Measurements from ENCODE around the gene KLHL29. TPM values are rescaled to one million over a fixed set of nuclear protein-coding genes. Genes with fewer than 3 reads are reported as not detected.

KLHL29 gene
- total RNA-seq, 1 donor: 1.0 TPM

- Histone ChIP-seq H3K4me3 (ENCODE audit: low read length) (no peak overlapping the region), H3K4me1 (ENCODE audit: insufficient read depth, low read length) (no peaks in the 10 kb centered on the region), H3K27me3 (ENCODE audit: insufficient read depth, low read length) (no peaks in the 10 kb centered on the region)
Observed at GRCh38 chr2:23595021-23595420, 210.0 kb downstream of the KLHL29 start.

GRCh38 chr2:23595601-23596251, 210.7 kb downstream of the KLHL29 start:
- Histone ChIP-seq H3K4me3 (ENCODE audit: low read length) (no peak overlapping the region), H3K4me1 (ENCODE audit: insufficient read depth, low read length) (no peaks in the 10 kb centered on the region), H3K27me3 (ENCODE audit: insufficient read depth, low read length) (no peaks in the 10 kb centered on the region), H3K9me3 (ENCODE audit: low read depth, low read length) (no peaks in the 10 kb centered on the region)

More at GRCh38 chr2:23595021-23595420, 210.0 kb downstream of the KLHL29 start:
- no peaks in the 10 kb centered on the region for H3K9me3 ChIP-seq (ENCODE audit: low read depth, low read length)

- Histone ChIP-seq H3K9me3 (ENCODE audit: low read depth, low read length) (no peaks in the 10 kb centered on the region), H3K27me3 (ENCODE audit: insufficient read depth, low read length) (no peaks in the 10 kb centered on the region), H3K4me3 (ENCODE audit: low read length) (no peak overlapping the region), H3K4me1 (ENCODE audit: insufficient read depth, low read length) (no peaks in the 10 kb centered on the region)
Observed at GRCh38 chr2:23596316-23596885, 211.4 kb downstream of the KLHL29 start.

- Histone ChIP-seq H3K4me1 (ENCODE audit: insufficient read depth, low read length) (no peaks in the 10 kb centered on the region), H3K27me3 (ENCODE audit: insufficient read depth, low read length) (no peaks in the 10 kb centered on the region), H3K4me3 (ENCODE audit: low read length) (no peak overlapping the region), H3K9me3 (ENCODE audit: low read depth, low read length) (no peaks in the 10 kb centered on the region)
Observed at GRCh38 chr2:23597687-23598086, 212.7 kb downstream of the KLHL29 start.

GRCh38 chr2:23599006-23599405, 214.0 kb downstream of the KLHL29 start:
- H3K4me1 ChIP-seq (ENCODE audit: insufficient read depth, low read length): no peaks in the 10 kb centered on the region

GRCh38 chr2:23599667-23600066, 214.7 kb downstream of the KLHL29 start:
- Histone ChIP-seq H3K4me1 (ENCODE audit: insufficient read depth, low read length) (no peaks in the 10 kb centered on the region), H3K9me3 (ENCODE audit: low read depth, low read length) (no peaks in the 10 kb centered on the region), H3K4me3 (ENCODE audit: low read length) (no peak overlapping the region), H3K27me3 (ENCODE audit: insufficient read depth, low read length) (no peaks in the 10 kb centered on the region)

More at GRCh38 chr2:23599006-23599405, 214.0 kb downstream of the KLHL29 start:
- no peaks in the 10 kb centered on the region for H3K27me3 ChIP-seq (ENCODE audit: insufficient read depth, low read length)
- no peak overlapping the region for H3K4me3 ChIP-seq (ENCODE audit: low read length)
- no peaks in the 10 kb centered on the region for H3K9me3 ChIP-seq (ENCODE audit: low read depth, low read length)

GRCh38 chr2:23600346-23600745, 215.4 kb downstream of the KLHL29 start:
- Histone ChIP-seq H3K27me3 (ENCODE audit: insufficient read depth, low read length) (no peaks in the 10 kb centered on the region), H3K4me3 (ENCODE audit: low read length) (no peak overlapping the region), H3K4me1 (ENCODE audit: insufficient read depth, low read length) (no peaks in the 10 kb centered on the region), H3K9me3 (ENCODE audit: low read depth, low read length) (no peaks in the 10 kb centered on the region)

- H3K9me3 ChIP-seq (ENCODE audit: low read depth, low read length): no peaks in the 10 kb centered on the region
- H3K27me3 ChIP-seq (ENCODE audit: insufficient read depth, low read length): no peaks in the 10 kb centered on the region
- no peak overlapping the region for H3K4me3 ChIP-seq (ENCODE audit: low read length)
- no peaks in the 10 kb centered on the region for H3K4me1 ChIP-seq (ENCODE audit: insufficient read depth, low read length)
Observed at GRCh38 chr2:23601301-23601965, 216.5 kb downstream of the KLHL29 start.

GRCh38 chr2:23602116-23602515, 217.1 kb downstream of the KLHL29 start:
- Histone ChIP-seq H3K27me3 (ENCODE audit: insufficient read depth, low read length) (no peaks in the 10 kb centered on the region), H3K4me3 (ENCODE audit: low read length) (no peak overlapping the region), H3K9me3 (ENCODE audit: low read depth, low read length) (no peaks in the 10 kb centered on the region), H3K4me1 (ENCODE audit: insufficient read depth, low read length) (no peaks in the 10 kb centered on the region)

- H3K4me3 ChIP-seq (ENCODE audit: low read length): no peak overlapping the region
- H3K9me3 ChIP-seq (ENCODE audit: low read depth, low read length): no peaks in the 10 kb centered on the region
- H3K27me3 ChIP-seq (ENCODE audit: insufficient read depth, low read length): no peaks in the 10 kb centered on the region
- no peaks in the 10 kb centered on the region for H3K4me1 ChIP-seq (ENCODE audit: insufficient read depth, low read length)
Observed at GRCh38 chr2:23603156-23603555, 218.2 kb downstream of the KLHL29 start.

- Histone ChIP-seq H3K9me3 (ENCODE audit: low read depth, low read length) (no peaks in the 10 kb centered on the region), H3K4me1 (ENCODE audit: insufficient read depth, low read length) (no peaks in the 10 kb centered on the region), H3K27me3 (ENCODE audit: insufficient read depth, low read length) (no peaks in the 10 kb centered on the region), H3K4me3 (ENCODE audit: low read length) (no peak overlapping the region)
Observed at GRCh38 chr2:23603581-23603980, 218.6 kb downstream of the KLHL29 start.

GRCh38 chr2:23604731-23605130, 219.8 kb downstream of the KLHL29 start:
- Histone ChIP-seq H3K27me3 (ENCODE audit: insufficient read depth, low read length) (no peaks in the 10 kb centered on the region), H3K4me1 (ENCODE audit: insufficient read depth, low read length) (no peaks in the 10 kb centered on the region), H3K4me3 (ENCODE audit: low read length) (no peak overlapping the region), H3K9me3 (ENCODE audit: low read depth, low read length) (no peaks in the 10 kb centered on the region)

- no peak overlapping the region for H3K4me3 ChIP-seq (ENCODE audit: low read length)
- H3K4me1 ChIP-seq (ENCODE audit: insufficient read depth, low read length): no peaks in the 10 kb centered on the region
- H3K27me3 ChIP-seq (ENCODE audit: insufficient read depth, low read length): no peaks in the 10 kb centered on the region
- no peaks in the 10 kb centered on the region for H3K9me3 ChIP-seq (ENCODE audit: low read depth, low read length)
Observed at GRCh38 chr2:23605236-23605635, 220.3 kb downstream of the KLHL29 start.

GRCh38 chr2:23606196-23606595, 221.2 kb downstream of the KLHL29 start:
- no peaks in the 10 kb centered on the region for H3K27me3 ChIP-seq (ENCODE audit: insufficient read depth, low read length)
- no peaks in the 10 kb centered on the region for H3K9me3 ChIP-seq (ENCODE audit: low read depth, low read length)
- no peaks in the 10 kb centered on the region for H3K4me1 ChIP-seq (ENCODE audit: insufficient read depth, low read length)
- H3K4me3 ChIP-seq (ENCODE audit: low read length): no peak overlapping the region

- no peaks in the 10 kb centered on the region for H3K9me3 ChIP-seq (ENCODE audit: low read depth, low read length)
- no peaks in the 10 kb centered on the region for H3K27me3 ChIP-seq (ENCODE audit: insufficient read depth, low read length)
- H3K4me1 ChIP-seq (ENCODE audit: insufficient read depth, low read length): no peaks in the 10 kb centered on the region
- H3K4me3 ChIP-seq (ENCODE audit: low read length): no peak overlapping the region
Observed at GRCh38 chr2:23606968-23607367, 222.0 kb downstream of the KLHL29 start.

- H3K27me3 ChIP-seq (ENCODE audit: insufficient read depth, low read length): no peaks in the 10 kb centered on the region
- H3K9me3 ChIP-seq (ENCODE audit: low read depth, low read length): no peaks in the 10 kb centered on the region
- no peaks in the 10 kb centered on the region for H3K4me1 ChIP-seq (ENCODE audit: insufficient read depth, low read length)
- no peak overlapping the region for H3K4me3 ChIP-seq (ENCODE audit: low read length)
Observed at GRCh38 chr2:23607925-23608324, 222.9 kb downstream of the KLHL29 start.
